GM12878 (cell line): ENCODE measurements around the gene SLC24A3. TPM values are rescaled to one million over a fixed set of nuclear protein-coding genes. Genes with fewer than 3 reads are reported as not detected.
A peak's percentile ranks its signal among the peaks of the same experiment; 100 is the strongest.

ENCODE experiments used
- ATAC-seq: fragments of 200-7000 bp; cut with Tn5 transposase; 3 replicates; pipeline ENCODE4 v1.9.1; 2020; ENCODE audit warnings: mild to moderate bottlenecking, moderate library complexity
- BruUV-seq: library from RNA; stranded (reverse); fragments of 400-500 nt; replicated peaks from 2 replicates; lab custom pipeline; 2021; lab: Mats Ljungman, UMichigan
- CTCF ChIA-PET: fragments of 300-600 bp; sonication (Branson Sonifier 250); formaldehyde crosslinking; extraction: SDS; loops from one replicate; lab custom pipeline; 2021; ENCODE audit warnings: inconsistent platforms; lab: Yijun Ruan, JAX
- POLR2A ChIA-PET: fragments of 350-600 bp; formaldehyde crosslinking; extraction: SDS; loops from one replicate; lab custom pipeline; 2021; ENCODE audit warnings: inconsistent platforms; lab: Charles Lee
- RAD21 ChIA-PET: fragments of 300-600 bp; sonication (Branson Sonifier 250); formaldehyde crosslinking; loops from one replicate; lab custom pipeline; 2023; ENCODE audit warnings: antibody characterized with exemption; ENCODE audit not compliant: unreplicated experiment; lab: Charles Lee
- SMC1A ChIA-PET: fragments of 300-600 bp; sonication (Branson Sonifier 250); formaldehyde crosslinking; loops from one replicate; lab custom pipeline; 2023; ENCODE audit not compliant: unreplicated experiment, uncharacterized antibody; lab: Charles Lee
- DNase-seq: peaks from one replicate; pipeline ENCODE4 v3.0.0-alpha.2; 2011; ENCODE audit warnings: low read depth, low spot score
- FAIRE-seq: peaks from 3 replicates; lab custom pipeline; 2011; peaks lifted over from hg19 to GRCh38; lab: Jason Lieb, UNC
- H2AFZ ChIP-seq: 2 replicates; pipeline ENCODE4 v1.6.0; 2011; ENCODE audit warnings: low read depth, low read length, control low read depth; ENCODE audit not compliant: control insufficient read depth
- H3K27ac ChIP-seq: 2 replicates; pipeline ENCODE4 v1.5.1; 2011; ENCODE audit warnings: control low read depth; ENCODE audit not compliant: control insufficient read depth, insufficient read depth
- H3K27me3 ChIP-seq, 2 experiments: replicated peaks in 1 of 2; 2 replicates each; pipeline versions ENCODE4 v1.6.0 to v1.6.1; 2011; ENCODE audit warnings: low read length in 1 of 2; ENCODE audit not compliant: control insufficient read depth in 2 of 2, insufficient read depth in 2 of 2
- H3K36me3 ChIP-seq, 2 experiments: 2 replicates each; pipeline ENCODE4 v1.5.1; 2011; ENCODE audit warnings: low read length in 1 of 2; ENCODE audit not compliant: control insufficient read depth in 2 of 2, insufficient read depth in 2 of 2
- H3K4me1 ChIP-seq: 2 replicates; pipeline ENCODE4 v1.6.1; 2011; ENCODE audit warnings: mild to moderate bottlenecking, low read length, moderate library complexity, mixed read lengths; ENCODE audit not compliant: control insufficient read depth, insufficient read depth
- H3K4me2 ChIP-seq: 2 replicates; pipeline ENCODE4 v1.6.0; 2011; ENCODE audit warnings: control low read depth; ENCODE audit not compliant: control insufficient read depth, insufficient read depth
- H3K4me3 ChIP-seq: fragments of 200-600 bp; sonication (generic); 2 replicates; pipeline ENCODE4 v1.5.1; 2016
- H3K79me2 ChIP-seq: 2 replicates; pipeline ENCODE4 v1.6.0; 2011; ENCODE audit warnings: low read length; ENCODE audit not compliant: control insufficient read depth, insufficient read depth
- H3K9ac ChIP-seq: 2 replicates; pipeline ENCODE4 v1.8.0; 2011; ENCODE audit warnings: low read length, control low read depth, mixed read lengths; ENCODE audit not compliant: control insufficient read depth, insufficient read depth
- H3K9me3 ChIP-seq: replicated peaks from 3 replicates; pipeline ENCODE4 v1.5.1; 2011; ENCODE audit warnings: mild to moderate bottlenecking, low read length; ENCODE audit not compliant: control insufficient read depth, insufficient read depth
- H4K20me1 ChIP-seq: 2 replicates; pipeline ENCODE4 v1.6.0; 2011; ENCODE audit not compliant: control insufficient read depth, insufficient read depth
- POLR2A ChIP-seq: IDR thresholded peaks from 2 replicates; pipeline ENCODE4 v1.6.1; 2011; ENCODE audit warnings: low read depth, mild to moderate bottlenecking, low read length
- RAD21 ChIP-seq: IDR thresholded peaks from 2 replicates; pipeline ENCODE4 v1.6.1; 2011; ENCODE audit warnings: mild to moderate bottlenecking, low read depth, low read length, moderate library complexity; ENCODE audit not compliant: insufficient read depth
- RFX5 ChIP-seq: IDR thresholded peaks from 2 replicates; pipeline ENCODE4 v1.6.1; 2011; ENCODE audit warnings: low read depth, low read length, improper control_type of control experiment
- SPI1 ChIP-seq: IDR thresholded peaks from 2 replicates; pipeline ENCODE4 v1.6.1; 2011; ENCODE audit warnings: low read depth, mild to moderate bottlenecking, low read length, moderate library complexity, borderline replicate concordance; ENCODE audit not compliant: insufficient read depth
- SUZ12 ChIP-seq: fragments of 200-600 bp; sonication (generic); IDR thresholded peaks from one replicate; pipeline ENCODE4 v1.6.1; 2018; ENCODE audit warnings: antibody characterized with exemption, mild to moderate bottlenecking; ENCODE audit not compliant: unreplicated experiment
- WGBS: methylation state at CpG from one replicate; pipeline ENCODE4 v1.1.6; 2016; ENCODE audit warnings: low lambda C conversion rate; ENCODE audit not compliant: insufficient replicate concordance, insufficient coverage; ENCODE audit errors: missing lambda C conversion rate; 5-methylcytosine and 5-hydroxymethylcytosine counted together
- in situ Hi-C: fragments of 300-500 bp; cut with MboI; formaldehyde crosslinking; loops from 9 replicates; pipeline ENCODE4 v1.14.3; 2018; ENCODE audit warnings: mixed read lengths
- intact Hi-C: fragments of 100-400 bp; cut with micrococcal nuclease; formaldehyde crosslinking; loops from one replicate; pipeline ENCODE4 v1.14.2; 2022; ENCODE audit not compliant: unreplicated experiment
- polyA plus RNA-seq, 11 experiments: library from polyadenylated mRNA; depleted of rRNA in 4 of 11; unstranded in 6 of 11; stranded (reverse) in 5 of 11; fragments of >200 nt; fragmentation: Nextera tagmentation in 4 of 11; fragmentation: Illumina TruSeq in 1 of 11; extraction: Ambion mirVana in 4 of 11; extraction: Trizol in 1 of 11; gene quantifications; 1 replicate in 1 of 11; 2 replicates in 10 of 11; pipeline versions ENCODE4 v1.2.1 to v1.2.3, GENCODE V29; 2011 to 2016; ENCODE audit warnings: inconsistent platforms in 2 of 11, missing spikeins in 2 of 11, low read depth in 1 of 11
- total RNA-seq, 4 experiments: library from RNA; depleted of rRNA in 3 of 4; stranded (reverse); fragments of >200 nt in 3 of 4; fragmentation: Illumina TruSeq in 1 of 4; extraction: Trizol in 1 of 4; gene quantifications; 2 replicates each; pipeline versions ENCODE4 v1.2.1 to v1.2.3, GENCODE V29; 2013 to 2021

SLC24A3 gene
- total and polyA plus RNA-seq, 10 of the 15 experiments (the other 5 are each of a cell fraction or from before 2014, with no cell fraction given): 0.04 TPM; not detected in 9

GRCh38 chr20:19212821-19213502, 520 bp downstream of the SLC24A3 start:
- POLR2A ChIA-PET: no interaction called here
- H3K27ac ChIP-seq: no peak overlapping the region
- no peaks in the 10 kb centered on the region for H3K79me2 ChIP-seq
- ATAC-seq: peak; percentile 74
- RAD21 ChIA-PET: no interaction called here
- H3K4me2 ChIP-seq: 0 out of 2 replicates have a peak overlapping the region, but pooled peaks have one; percentile 31
- in situ Hi-C loops: no loop called here
- SMC1A ChIA-PET: interaction anchor here (1.1 kb wide), 1 partner anchor 8 kb away, joined by 3 read pairs; no protein-coding TSS in a partner anchor
- 38% methylated on average over 18 of the region's 58 CpGs for WGBS
- no peak for DNase-seq
- no TSS peak for BruUV-seq
- FAIRE-seq: no peak
- intact Hi-C loops: no loop called here
- H3K36me3 ChIP-seq: no peaks in the 10 kb centered on the region
- H3K4me3 ChIP-seq: no peak overlapping the region
- CTCF ChIA-PET: interaction anchor here (1.4 kb wide), 1 partner anchor 8 kb away, joined by 5 read pairs; no protein-coding TSS in a partner anchor
- H3K9me3 ChIP-seq: no peaks in the 10 kb centered on the region
- TF ChIP-seq SUZ12 (peak; percentile 58), RFX5 (no peak), RAD21 (0 out of 2 replicates have a peak, but pooled peaks have one; percentile 16)
- H3K27me3 ChIP-seq: peaks cover 9 to 10% of the 10 kb centered on the region in 2 experiments
- no peaks in the 10 kb centered on the region for H4K20me1 ChIP-seq
- no peaks in the 10 kb centered on the region for H3K4me1 ChIP-seq
- no peak overlapping the region for H2AFZ ChIP-seq
- no peak overlapping the region for H3K9ac ChIP-seq

- H3K27ac ChIP-seq: no peak overlapping the region
- no peaks in the 10 kb centered on the region for H3K4me1 ChIP-seq
- H3K27me3 ChIP-seq: peaks cover 9 to 10% of the 10 kb centered on the region in 2 experiments
- no peaks in the 10 kb centered on the region for H4K20me1 ChIP-seq
- no peaks in the 10 kb centered on the region for H3K9me3 ChIP-seq
- H3K9ac ChIP-seq: no peak overlapping the region
- SMC1A ChIA-PET: interaction anchor here (1.1 kb wide), 1 partner anchor 9 kb away, joined by 3 read pairs; no protein-coding TSS in a partner anchor
- FAIRE-seq: no peak
- BruUV-seq: no TSS peak
- H3K79me2 ChIP-seq: no peaks in the 10 kb centered on the region
- in situ Hi-C loops: no loop called here
- POLR2A ChIA-PET: no interaction called here
- no peak overlapping the region for H3K4me2 ChIP-seq
- CTCF ChIA-PET: interaction anchor here (1.4 kb wide), 1 partner anchor 9 kb away, joined by 5 read pairs; no protein-coding TSS in a partner anchor
- RAD21 ChIA-PET: no interaction called here
- H2AFZ ChIP-seq: no peak overlapping the region
- TF ChIP-seq POLR2A: no peak
- TF ChIP-seq SPI1: peak; percentile 84; the same call in 1 of the 2 replicates
- TF ChIP-seq, all 136 proteins: peak for 1
- Histone ChIP-seq H3K36me3 (no peaks in the 10 kb centered on the region), H3K4me3 (no peak overlapping the region)
- 9% methylated on average over 11 of the region's 11 CpGs for WGBS
- DNase-seq: no peak
- intact Hi-C loops: no loop called here
- ATAC-seq: peak; percentile 58
Observed at GRCh38 chr20:19213946-19214490, 1.6 kb downstream of the SLC24A3 start.
